DMS153 treated with DMSO at 0.1 percent for 48 hours (cell line): ENCODE results near the gene C3.
A peak's percentile ranks its signal among the peaks of the same experiment; 100 is the strongest.

Experiments used
- DNase-seq: peaks from one replicate; lab custom pipeline; 2025; ENCODE audit not compliant: unreplicated experiment; lab: John Stamatoyannopoulos, UW

C3 gene

DNA sequence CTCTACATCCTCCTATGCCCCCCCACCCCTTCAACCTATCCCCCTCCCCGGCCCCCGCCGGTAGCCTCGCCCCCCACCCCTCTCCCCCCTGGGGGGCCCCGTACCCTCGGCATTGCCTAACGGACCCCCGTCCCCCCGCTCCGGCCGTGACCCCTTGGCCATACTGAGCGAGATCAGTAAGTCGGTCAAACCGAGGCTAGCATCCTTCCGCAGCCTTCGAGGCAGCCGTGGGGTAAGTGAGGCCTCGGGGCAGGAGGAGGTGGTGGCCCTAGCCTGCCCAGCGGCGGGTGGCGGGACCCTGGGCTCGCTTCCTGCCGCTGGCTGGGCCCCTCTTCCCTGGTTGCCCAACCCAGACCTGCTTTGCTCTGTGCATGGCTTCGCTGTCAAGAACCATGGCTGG, 25.5 kb upstream of the C3 start:
- no peak for DNase-seq

DNA sequence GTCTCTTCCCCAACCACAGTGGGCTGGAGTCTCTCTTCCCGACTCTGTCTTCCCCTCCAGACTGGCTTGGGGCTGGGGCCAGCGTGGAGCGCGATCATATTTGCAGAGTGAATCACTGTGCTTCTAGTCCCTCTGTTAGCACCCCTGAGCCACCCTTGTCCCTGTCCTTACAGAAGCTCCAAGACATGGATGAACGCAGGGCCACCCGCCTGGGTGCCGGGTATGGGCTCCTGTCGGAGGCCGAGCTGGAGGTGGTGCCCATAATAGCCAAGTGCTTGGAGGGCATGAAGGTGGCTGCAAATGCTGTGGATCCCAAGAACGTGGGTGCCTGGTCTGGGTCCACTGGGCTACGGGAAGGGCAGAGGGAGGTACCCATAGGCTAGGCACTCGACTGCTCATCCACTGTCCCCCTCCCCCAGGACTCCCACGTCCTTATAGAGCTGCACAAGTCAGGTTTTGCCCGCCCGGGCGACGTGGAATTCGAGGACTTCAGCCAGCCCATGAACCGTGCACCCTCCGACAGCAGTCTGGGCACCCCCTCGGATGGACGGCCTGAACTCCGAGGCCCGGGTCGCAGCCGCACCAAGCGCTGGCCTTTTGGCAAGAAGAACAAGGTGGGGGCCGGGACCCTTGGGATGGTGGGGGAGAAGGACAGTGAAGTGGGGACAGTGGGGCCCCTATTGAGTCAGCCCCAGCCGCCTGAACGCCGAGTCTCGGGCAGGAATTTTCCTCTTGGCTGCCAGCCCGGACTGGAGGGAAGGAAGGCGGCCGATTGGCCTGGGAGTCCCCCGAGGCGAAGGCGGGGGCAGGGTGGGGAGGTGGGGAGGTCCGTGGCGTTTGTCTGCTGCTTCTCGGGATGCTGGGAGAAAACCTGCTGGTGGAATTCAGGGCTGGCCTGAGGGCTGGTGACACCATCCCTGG, 24.2 kb upstream of the C3 start:
- peak; percentile 63 for DNase-seq

DNA sequence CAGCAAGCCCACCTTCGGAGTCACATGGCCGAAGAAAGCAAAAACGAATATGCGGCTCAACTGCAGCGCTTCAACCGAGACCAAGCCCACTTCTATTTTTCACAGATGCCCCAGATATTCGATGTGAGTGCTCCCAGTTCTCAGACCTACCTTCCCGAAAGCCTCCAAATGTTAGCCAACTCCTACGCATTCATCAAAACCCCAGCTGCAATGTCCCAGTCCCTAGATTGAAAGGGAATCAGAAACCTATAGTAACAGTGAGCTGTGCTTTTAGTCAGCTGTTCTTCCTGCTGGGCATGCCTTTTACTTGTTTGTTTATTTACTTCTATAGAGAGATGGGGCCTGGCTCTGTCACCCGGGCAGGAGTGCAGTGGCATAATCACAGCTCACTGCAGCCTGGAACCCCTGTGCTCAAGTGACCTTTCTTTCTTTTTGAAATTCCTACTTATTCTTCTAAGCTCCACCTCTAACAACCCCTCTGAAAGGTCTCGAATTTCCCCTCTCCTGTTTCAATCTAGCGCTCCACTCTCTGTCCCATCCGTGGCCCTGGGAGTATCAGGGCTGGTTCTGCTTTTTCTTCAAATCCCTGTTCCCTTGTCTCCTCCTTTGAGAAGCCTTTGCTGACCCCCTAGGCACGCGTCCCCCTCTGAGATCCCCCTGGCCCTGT, 23.4 kb upstream of the C3 start:
- no peak for DNase-seq

DNA sequence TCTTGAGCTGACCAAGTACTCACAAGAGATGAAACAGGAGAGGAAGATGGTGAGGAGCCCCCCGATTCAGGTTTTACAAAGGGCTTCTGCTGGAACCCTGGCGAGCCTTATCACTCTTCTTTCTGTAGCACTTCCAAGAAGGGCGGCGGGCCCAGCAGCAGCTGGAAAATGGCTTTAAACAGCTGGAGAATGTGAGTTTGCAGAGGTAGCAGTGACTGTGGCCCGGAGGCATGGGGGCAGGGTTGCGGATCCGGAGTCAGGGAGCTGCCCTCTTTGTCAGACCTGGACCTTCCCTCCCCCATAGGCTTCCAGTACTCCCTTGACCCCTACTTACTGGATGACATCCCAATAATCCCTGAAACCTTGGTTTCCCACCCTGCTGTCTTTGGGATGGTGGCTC, 22.6 kb upstream of the C3 start:
- no peak for DNase-seq

DNA sequence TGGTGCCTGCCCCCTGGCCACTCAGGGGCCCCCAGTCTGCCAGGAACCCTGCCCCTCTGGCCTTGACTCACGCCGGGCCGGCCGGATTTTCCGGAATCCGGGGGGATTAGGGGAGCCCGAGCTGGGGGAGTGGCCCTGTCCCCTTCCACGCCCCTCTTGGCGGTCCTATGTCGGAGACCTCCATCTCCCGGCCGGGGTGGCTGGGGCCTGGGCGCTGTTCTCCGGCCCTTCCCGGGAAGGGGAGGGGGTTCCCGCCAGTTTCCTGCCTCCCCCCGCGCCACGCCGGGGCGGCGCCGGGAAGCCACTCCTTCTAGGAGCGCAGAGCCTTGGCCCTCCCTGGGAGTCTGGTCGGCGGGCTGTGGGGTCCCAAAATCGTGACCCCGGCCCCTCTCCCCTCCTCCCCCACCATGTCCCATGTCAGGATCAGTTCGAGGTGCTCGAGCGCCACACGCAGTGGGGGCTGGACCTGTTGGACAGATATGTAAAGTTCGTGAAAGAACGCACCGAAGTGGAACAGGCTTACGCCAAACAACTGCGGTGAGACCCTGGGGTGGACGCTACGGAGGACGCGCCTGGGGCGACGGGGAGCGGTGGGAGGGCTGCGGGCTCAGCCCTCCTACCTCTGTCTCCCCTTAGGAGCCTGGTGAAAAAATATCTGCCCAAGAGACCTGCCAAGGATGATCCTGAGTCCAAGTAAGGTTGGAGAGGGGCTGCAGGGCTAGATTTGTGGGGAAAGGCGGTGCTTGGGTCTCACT, 20.3 kb upstream of the C3 start:
- peak; percentile 56 for DNase-seq

DNA sequence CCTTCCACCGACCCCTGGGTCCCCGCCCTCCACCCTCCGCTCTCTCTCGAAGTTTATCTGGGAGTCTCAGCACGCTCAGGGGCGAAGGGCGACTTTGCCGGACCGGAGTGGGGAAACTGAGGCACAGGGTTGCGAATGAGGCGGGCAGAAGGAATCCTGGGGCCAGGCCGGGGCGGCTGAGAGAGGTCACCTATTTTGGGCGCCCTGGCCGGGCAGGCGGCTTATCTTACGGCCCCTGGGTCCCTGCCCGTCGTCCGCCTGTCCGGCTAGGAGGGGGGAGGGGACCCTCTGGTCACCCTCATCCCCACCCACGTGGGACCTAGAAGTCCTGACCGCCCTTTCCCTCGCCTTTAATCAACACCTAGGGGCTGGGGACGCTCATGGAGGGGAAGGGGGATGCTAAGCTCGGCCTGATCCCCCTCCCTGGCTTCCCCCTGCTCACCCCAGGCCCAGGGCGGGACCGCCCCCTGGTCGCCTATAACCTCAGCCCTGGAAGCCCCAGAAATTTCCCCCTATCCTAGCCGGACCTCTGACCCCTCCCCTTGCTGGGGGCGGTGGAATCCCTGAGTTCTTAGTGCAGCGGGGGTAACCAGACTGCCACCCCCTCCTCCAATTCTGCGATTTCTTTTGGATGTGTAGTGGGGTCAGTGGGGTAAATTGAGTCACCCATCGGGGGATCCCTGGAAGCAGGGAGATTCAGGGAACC, 19.6 kb upstream of the C3 start:
- no peak for DNase-seq

DNA sequence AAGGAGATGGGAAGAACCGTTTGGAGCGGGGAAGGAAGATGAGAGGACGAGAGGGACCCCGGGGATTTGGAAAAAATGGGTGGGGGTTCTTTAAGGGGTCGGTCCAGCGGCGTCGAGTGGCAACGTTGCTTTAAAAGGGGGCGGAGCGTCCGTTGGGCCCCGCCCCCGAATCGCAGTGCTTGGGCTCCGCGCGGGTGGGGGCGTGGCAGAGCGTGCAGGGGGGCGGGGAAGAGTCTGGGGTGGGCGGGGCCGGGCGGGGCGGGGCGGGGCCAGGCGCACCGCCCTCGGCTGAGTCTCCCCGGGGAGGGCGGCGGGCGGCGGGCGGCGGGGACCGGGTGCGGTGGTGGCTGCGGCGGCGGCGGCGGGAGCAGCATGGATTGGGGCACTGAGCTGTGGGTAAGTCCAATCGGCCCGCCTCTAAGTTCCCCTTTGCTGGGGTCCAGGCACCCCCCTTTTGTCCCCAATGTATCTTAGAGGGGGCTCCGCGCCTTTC, 19.0 kb upstream of the C3 start, which contains the start of gene TRIP10:
Gene TRIP10, plus strand, starts transcription at position 291 of the 493 bp plus-strand sequence. Its CDS starts 82 bp downstream, at position 373.
- peak; percentile 86 for DNase-seq

DNA sequence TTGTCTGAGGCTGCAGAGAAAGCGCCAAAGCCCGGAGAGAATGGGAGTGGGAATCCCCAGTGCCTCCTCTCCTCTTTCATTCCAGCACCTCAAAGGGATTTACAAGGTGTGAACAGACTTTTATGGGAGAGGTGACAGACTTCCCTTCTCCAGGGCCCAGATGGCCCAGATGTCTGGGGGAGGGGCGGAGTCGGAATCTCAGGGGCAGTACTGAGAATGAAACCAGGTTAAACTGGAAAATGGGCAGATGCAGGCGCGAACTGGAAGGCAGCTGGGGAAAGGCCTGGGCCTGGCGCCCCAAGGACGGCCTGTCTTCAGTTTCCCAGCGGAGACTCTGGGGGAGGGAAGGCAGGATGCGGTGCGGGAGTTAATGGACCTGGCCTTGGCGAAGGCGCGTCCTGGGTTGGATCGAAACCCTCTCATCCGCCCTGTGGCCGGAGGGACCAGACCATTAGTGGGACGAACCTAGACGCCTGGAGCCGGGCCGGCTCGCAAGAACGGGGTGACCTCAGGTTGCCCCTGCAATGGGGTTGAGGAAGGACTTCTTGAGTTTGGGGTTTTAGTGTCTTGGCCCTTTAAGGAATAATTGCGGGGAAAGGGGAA, 18.4 kb upstream of the C3 start:
- DNase-seq, result peak; percentile 68

DNA sequence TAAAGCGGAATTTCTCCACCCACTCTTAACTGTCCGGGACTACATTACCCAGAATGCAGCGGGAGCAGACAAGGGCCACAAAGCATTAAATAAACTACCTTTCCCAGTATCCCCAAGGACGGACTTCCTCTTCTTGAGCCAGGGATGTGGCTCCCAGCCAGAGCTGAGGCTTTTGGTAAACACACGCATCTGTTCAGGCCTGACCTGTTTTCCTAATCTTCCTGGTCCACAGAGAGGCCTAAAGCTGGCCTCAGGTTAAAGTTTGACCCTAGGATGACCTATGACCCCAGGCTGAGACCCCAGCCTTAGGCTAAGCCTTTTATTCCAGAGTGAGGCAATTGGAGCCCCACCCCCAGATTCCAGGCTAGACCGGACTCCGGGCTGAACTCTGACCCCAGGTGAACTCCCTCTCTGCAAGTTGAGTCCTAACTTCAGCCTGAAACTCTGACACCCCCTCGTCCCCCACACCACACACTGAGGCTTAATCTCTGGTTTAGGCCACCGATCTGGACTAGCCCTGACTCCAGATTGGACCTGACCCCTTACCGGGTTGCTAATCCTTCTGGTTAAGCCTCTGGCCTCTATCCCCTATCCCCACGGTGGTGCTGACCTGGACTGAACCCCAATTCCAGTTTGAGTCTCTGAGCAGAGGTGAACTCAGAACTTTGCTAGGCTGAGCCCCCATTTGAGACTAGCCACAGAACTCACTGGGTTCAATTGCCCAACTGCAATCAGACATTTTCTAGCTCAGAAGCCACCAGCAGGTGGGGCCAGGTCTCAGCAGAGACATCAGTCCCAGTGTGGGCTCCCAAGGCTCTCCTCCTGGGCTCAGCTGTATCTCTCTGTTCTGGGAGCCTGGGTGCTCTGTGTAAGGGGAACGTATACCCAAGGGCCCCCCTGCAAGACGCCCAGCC, 17.7 kb upstream of the C3 start:
- peak; percentile 88 for DNase-seq

DNA sequence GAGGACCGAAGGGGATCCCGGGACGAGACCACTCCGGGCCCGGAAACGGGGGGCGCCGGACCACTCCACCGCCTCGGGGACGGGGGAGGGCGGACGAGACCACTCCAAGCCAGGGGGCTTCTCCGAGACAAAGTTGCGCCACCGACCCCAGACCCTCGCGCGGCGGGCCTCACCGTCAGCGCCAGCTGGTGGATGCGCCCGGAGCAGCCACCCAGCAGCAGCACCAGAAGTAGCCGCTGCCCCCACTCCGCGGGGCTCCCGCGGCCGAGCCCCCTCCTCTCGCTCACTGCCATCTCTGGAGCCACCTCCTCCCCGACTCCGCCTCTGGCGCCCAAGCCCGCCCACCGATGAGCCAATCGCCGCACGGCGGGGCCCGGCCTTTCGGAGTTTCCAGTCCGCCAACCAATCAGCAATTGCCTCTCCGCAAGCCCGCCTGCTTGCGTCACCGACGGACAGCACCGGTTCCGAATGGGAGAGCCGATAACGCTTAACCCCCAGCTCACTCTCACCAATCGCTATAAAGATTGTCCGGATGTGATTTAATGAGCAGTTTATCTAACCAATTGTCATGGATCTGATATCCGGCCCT, 16.9 kb upstream of the C3 start, which contains the start of gene GPR108:
Gene GPR108, minus strand, starts transcription at position 297 of the 589 bp plus-strand sequence. Its CDS starts 4 bp downstream, at position 293.
- peak; percentile 99 for DNase-seq

DNA sequence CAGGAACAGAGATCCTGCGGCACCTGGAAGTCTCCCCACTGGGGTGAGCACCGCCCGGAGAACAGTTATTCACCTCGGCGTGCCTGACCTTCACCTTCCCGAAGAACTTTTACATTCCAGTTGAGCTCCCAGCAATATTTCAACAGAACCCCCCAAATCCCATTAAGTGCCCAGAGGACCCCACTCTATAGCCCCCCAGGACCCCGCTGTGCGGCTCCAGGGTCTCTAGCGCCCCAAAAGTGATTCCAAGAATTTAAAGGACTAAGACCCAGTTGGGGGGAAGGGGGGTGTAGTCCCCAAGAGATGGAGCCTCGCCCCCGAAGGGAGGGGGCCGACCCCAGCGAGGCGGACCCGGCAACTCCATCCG, 16.4 kb upstream of the C3 start:
- no peak for DNase-seq

DNA sequence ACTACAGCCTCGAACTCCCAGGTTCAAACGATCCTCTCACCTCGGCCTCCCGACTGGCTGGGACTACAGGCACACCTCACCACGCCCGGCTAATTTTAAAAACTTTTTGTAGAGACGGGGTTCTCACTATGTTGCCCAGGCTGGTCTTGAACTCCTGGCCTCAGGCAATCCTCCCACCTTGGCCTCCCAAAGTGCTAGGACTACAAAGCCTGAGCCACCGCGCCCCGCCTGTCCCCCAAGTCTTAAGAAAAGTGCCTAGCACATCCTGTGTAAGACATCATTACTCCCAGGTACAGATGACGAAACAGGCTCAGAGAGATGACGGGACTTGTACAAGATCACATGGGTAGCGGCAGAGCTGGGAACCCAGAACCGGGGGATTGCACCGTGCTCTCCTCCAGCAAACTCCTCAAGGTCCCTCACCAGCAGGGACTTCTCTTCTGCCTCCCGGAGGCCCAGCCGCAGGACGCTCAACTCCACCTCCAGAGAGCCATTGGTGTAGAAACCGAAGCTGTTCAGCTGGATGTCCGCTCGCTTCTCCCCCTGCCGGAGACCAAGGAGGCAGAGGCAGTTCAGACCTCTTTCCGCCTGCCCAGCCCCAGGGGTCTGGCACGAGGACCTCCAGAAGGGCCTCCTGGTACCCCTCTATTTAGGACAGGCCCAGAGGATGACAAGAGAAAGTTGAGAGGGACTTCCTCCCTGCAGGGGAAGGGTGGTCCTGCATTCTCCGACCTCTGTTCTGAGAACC, 15.9 kb upstream of the C3 start:
- peak; percentile 6 for DNase-seq

DNA sequence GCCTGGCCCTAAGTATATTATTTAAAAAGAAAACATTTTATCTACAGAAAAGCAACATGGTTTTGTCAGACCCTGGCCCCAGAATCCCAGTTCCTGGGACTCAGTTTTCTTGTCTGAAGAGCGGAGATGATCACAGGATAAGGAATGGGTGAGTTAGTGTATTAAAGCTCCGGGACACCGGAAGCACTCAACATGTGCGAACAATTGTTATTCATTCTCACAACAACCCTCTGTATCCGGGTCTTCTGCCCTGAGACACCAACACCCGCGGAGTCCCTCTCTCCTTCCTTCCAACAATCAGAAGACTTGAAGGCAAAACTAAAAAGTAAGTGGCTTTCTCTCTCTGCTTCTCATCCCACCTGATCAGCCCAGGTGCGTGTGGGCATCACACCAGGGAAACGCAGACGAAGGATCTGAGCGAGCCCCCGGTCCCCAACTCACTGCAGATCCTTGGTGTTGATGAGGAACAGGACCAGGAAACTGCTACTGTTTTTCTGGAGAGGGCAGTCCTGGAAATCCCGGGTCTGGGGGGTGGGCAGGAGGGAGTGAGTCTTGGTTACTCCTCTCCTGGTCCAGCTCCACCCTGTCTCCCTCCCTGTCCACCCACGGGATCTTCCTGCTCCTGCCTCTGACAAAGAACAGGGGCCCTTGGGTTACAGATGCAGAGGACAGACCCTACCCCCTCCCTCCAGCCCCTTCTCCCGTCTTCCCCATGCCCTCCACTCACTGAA, 14.9 kb upstream of the C3 start:
- DNase-seq, result no peak

DNA sequence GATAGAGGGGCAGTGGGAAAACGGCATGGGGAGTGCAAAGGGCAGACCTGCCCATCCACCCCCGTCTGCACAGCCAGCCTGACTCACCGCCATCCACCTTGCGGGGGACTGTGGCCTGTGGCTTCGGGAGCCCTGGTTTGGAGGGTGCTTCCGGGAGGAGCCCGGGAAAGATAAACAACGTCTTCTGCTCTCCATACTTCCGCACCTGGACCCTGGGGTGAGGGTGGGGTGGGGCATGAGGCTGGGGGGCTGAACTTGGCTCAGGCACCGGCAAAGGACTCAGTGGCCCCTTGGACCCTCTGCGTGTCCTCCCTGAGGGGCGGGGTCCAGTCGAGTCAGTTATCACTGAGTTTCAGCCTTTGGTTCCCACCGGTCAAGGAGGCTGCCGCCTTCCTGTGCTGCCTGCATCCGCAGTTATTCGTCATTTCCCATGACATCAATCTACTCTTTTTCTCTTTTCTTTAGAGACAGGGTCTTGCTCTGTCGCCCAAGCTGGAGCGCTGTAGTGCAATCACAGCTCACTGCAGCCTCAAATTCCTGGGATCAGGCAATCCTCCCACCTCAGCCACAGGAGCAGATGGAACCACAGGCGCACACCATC, 13.7 kb upstream of the C3 start:
- no peak for DNase-seq

DNA sequence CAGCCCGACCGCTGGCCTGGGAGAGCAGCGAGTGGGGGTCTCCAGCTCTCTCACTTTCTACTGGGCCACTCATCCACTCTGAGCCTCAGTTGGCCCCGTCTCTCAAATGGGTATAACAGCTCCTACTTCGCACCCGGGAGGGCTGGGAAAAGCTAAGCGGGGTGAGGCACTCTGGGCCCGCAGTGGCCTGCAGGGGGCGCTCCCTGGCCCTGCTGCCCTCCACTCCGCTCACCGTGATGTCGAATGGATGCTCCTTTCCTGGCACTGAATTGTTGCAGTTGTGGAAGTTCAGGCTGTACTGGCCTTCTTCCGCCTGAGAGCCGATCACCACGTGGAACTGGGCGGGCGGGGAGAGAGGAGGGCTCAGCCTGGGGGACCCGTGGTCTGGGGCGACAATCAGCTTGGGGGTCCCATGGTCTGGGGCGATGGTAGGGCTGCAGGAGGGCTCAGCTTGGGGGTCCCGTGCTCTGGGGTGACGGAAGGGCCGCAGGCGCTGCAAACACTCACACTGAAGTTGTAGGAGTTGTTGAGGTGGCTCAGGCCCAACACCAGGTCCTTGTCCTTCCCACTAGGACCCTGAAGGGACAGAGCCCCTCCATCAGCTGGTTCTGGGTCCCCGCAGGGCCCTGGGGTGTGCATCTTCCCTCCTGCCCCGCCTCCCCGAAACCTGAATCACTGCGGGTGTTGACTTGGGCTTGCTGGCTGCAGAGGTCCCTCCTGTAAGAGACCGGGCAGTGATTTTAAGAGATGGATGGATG, 13.1 kb upstream of the C3 start:
- no peak for DNase-seq

DNA sequence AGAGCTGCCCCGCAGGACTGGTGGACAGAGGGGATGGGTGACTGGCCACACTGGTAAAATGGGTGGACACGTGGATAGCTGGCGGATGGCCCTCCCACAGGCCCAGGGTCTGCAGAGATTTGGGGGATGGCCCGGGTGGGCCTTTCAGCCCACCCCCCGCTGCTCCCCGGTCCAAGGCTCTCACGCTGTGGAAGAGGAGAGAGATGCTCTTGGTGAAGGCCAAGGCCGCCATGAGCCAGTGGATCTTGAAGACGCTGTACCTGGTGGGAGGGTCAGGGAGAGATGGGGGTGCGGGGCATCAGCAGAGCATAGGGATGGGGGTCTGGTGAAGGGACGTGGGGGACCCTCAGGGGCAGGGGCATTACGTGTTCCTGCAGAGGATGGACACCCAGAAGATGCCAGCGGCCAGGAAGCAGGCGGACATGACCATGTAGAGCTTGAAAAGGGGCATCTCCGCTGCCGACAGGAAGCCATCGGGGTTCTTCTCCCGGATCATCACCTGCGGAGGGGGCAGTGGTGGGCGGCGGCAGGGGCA, 12.4 kb upstream of the C3 start:
- DNase-seq, result no peak
